CD4-positive, alpha-beta T cell treated with Interleukin-6 at 100 ng/mL for 8 hours (primary cell): ENCODE data around the gene UPF3B.
"Not testable (repeated sequence)": the region's sequence is repeated elsewhere in the genome, so short reads cannot be mapped to it uniquely, and the experiment has no call there.

Source experiments
- DNase-seq: peaks from one replicate; pipeline ENCODE4 v3.0.0-alpha.2; 2020; ENCODE audit warnings: mixed read lengths, low spot score

Gene UPF3B, protein sequence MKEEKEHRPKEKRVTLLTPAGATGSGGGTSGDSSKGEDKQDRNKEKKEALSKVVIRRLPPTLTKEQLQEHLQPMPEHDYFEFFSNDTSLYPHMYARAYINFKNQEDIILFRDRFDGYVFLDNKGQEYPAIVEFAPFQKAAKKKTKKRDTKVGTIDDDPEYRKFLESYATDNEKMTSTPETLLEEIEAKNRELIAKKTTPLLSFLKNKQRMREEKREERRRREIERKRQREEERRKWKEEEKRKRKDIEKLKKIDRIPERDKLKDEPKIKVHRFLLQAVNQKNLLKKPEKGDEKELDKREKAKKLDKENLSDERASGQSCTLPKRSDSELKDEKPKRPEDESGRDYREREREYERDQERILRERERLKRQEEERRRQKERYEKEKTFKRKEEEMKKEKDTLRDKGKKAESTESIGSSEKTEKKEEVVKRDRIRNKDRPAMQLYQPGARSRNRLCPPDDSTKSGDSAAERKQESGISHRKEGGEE

GRCh38 chrX:119852382-119853353 is at the start of gene UPF3B:
TSS of gene UPF3B (minus strand) at chrX:119852963. CDS start at chrX:119852928, 35 bp downstream.
- DNase-seq, result peak; percentile 95

- DNase-seq, result no peak
These were observed 48.2 kb upstream of the UPF3B start for GRCh38 chrX:119900976-119901375.

DNA sequence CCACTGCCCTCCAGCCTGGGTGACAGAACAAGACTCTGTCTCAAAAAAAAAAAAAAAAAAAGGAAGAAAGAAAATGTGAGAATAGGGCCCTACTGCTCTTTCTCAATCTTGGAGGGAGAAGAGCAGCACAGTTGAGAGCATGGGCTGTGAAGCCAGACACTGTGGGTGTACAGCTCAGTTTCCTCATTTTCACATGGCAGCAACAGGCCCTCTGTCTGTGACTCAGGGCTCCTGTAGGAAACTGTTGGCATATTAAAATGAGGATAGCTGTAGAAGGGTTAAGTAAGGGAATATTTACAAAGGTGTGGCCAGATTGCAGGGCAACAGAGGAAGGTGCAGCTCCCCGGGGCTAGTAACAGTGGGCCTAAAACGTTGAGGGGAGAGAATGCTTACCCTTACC is 46.4 kb upstream of the UPF3B start:
- DNase-seq, result no peak

GRCh38 chrX:119895843-119896326 is 43.1 kb upstream of the UPF3B start, which contains the start of gene AKAP14:
TSS of gene AKAP14 (plus strand) at chrX:119895893. CDS start at chrX:119903224, 7,331 bp downstream.
- DNase-seq, result no peak

- DNase-seq, result not testable (repeated sequence)
These were observed 39.4 kb upstream of the UPF3B start for GRCh38 chrX:119891961-119892692.

DNA sequence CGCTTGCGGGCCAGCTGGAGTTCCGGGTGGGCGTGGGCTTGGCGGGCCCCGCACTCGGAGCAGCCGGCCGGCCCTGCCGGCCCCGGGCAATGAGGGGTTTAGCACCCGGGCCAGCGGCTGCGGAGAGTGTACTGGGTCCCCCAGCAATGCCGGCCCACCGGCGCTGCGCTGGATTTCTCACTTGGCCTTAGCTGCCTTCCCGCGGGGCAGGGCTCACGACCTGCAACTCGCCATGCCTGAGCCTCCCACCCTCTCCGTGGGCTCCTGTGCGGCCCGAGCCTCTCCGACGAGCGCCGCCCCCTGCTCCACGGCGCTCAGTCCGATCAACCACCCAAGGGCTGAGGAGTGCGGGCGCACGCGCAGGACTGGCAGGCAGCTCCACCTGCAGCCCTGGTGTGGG is 37.9 kb upstream of the UPF3B start:
- DNase-seq, result not testable (repeated sequence)

DNA sequence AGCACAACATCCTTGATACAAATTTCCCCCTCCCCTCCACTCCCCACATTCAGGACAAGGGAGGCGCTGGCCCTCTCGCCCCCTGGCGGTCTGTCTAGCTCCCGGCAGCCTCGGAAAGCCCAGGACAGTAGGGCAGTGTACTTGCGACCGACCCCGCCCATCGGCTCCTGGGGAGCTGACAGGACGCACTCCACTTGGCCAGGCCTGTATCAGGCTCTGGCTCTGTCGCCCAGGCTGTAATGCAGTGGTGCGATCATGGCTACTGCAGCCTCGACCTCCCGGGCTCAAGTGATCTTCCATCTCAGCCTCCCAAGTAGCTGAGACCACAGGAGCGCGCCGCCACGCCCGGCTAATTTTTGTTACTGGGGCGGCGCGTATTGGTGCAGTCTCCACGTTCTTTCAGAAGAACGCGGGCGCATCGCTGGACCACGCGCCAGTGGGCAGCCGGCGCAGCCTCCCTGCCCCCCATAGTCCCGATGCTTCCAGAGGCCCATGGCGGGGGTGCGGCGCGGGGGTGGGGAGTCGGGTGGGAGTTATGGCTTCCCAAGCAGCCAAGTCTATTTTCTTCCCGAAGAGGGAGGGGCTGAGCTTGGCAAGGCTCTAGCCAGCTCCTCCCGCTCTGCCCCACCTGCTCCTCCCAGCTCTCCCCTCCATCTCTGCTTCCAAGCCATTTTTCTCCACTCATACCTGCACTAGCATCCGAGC is 35.1 kb upstream of the UPF3B start:
- peak; percentile 58 for DNase-seq

DNA sequence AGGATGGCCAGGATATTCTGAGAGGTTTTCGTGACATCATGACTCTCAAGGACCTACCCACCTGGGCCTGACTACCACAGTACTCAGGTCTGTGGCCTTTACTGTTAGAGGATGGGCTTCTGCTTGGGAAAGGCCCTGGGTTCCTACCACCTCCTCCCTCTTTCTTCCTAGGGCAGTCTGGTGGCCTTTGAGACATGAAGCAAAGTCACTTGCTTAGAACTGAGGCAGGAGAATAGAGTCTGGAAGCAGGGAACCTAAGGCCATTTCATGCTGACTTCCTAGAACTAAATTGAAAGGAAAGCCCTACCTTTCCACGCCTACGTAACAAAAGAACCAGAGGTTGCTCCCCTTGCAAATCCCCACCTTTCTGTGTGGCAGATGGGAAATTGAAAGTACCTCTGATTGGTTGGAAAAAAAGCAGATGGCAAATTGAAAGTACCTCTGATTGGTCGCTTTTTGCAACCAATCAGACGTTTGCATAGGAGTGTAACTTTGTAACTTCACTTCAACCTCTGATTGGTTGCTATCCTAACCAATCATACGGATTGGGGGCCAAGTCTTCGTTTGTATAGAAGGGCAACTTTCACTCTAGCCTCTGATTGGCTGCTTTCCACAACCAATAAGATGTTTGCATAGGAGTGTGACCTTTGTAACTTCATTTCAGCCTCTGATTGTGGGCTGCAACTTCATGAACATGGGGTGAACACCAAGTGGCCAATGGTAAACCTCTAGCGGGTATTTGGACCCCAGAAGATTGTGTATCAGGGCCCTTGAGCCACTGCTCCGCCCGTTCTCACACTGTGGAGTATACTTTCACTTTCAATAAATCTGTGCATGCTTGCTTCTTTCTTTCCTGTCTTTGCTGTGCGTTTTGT is 33.0 kb upstream of the UPF3B start:
- peak; percentile 30 for DNase-seq

DNA sequence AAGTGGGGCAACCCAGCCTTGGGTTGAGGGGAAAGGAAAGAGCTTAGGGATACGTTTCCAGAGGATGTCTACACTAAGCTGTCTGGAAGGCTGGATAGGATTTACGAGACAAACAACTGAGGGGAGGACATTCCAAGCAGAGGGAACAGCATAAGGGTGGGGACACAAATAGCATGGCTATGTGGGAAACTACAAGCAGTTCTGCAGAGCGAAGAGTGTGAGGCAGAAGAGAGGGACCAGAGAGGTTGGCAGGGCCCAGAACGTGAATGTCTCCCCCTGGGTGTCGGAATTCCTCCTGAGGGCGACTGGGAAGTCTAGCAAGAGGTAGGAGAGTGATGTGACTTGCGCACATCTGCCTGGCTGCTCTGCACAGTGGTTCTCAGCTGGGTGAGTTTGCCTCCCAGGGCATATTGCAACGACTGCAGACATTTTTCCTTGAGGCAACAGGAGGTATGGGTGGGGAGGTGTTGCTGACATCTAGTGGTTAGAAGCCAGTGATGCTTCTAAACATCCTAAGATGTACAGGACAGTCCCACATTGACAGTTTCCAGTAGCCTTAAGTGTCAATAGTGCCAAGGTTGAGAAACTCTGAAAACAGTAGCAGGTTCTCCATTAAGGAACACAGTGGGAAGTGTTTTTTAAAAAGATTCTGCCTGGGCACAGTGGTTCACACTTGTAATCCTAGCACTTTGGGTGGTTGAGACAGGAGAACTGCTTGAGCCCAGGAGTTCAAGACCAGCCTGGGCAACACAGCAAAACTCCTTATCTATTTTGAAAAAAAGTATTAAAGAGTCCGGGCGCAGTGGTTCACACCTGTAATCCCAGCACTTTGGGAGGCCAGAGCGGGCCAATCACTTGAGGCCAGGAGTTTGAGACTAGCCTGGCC is 28.0 kb upstream of the UPF3B start:
- DNase-seq, result peak; percentile 30

GRCh38 chrX:119880076-119880475 is 27.3 kb upstream of the UPF3B start:
- DNase-seq, result no peak

GRCh38 chrX:119878740-119879139 is 26.0 kb upstream of the UPF3B start:
- DNase-seq, result no peak

GRCh38 chrX:119871599-119872395 is 19.0 kb upstream of the UPF3B start, which contains the start of the genes NDUFA1 and RNF113A:
TSS of gene NDUFA1 (plus strand) at chrX:119871832. CDS start at chrX:119871912, 80 bp downstream.
TSS of gene RNF113A (minus strand) at chrX:119871733. CDS start at chrX:119871613, 120 bp downstream.
- DNase-seq, result peak; percentile 84

DNA sequence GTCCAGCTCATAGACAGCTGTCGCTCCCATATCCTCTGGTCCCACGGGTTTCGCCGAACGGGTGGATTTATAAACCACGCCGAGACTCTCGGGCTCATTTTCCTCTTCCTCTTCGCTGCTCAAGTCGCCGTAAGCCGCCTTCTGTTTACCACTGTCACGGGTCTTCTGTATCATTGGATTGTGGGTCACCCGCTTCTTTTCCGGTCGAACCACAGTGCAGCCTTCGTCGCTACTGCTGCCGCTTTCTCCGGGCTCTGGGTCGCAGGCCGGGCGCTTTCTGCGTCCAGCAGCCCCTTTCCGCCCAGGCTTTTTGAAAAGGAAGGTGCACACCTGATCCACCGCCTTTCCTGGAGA is 18.5 kb upstream of the UPF3B start:
- no peak for DNase-seq

- peak; percentile 10 for DNase-seq
These were observed 17.9 kb upstream of the UPF3B start for GRCh38 chrX:119870626-119871131.

GRCh38 chrX:119853444-119853843 is 681 bp upstream of the UPF3B start:
- no peak for DNase-seq

DNA sequence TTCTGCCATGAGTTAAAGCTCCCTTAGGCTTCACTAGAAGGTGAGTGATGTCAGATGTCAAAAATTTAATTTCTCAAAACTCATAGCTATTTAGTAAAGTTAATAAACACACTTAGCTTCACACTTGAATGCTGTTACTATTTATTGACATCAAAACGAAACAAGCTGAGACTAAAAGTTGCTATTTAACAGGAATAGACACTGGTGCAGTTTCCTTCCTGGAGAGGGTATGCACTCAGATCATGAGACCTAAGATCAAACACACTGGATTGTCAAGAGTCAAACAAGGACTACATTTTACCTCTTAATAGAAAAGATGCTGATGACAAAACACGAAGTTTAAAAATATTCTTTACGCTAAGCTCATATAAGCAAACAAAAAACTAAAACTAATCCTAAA is 18.9 kb downstream of the UPF3B start:
- DNase-seq, result no peak

GRCh38 chrX:119828446-119828845 is 24.3 kb downstream of the UPF3B start:
- no peak for DNase-seq
